HG02588 (cell line): ENCODE measurements around the gene SDR42E2.
A peak's percentile ranks its signal among the peaks of the same experiment; 100 is the strongest.
"Not testable (repeated sequence)": the region's sequence is repeated elsewhere in the genome, so short reads cannot be mapped to it uniquely, and the experiment has no call there.

Source experiments
- ATAC-seq: cut with Tn5 transposase; IDR thresholded peaks from one replicate; pipeline ENCODE4 v1.9.1; 2021; ENCODE audit warnings: mild to moderate bottlenecking, moderate library complexity; ENCODE audit not compliant: unreplicated experiment

The SDR42E2 gene

GRCh38 chr16:22190776-22191531 is 28.6 kb downstream of the SDR42E2 start:
- ATAC-seq: peak; percentile 42

- no peak for ATAC-seq
Observed at GRCh38 chr16:22191532-22192260, 29.4 kb downstream of the SDR42E2 start.

GRCh38 chr16:22192261-22193062 is 30.2 kb downstream of the SDR42E2 start:
- no peak for ATAC-seq

- no peak for ATAC-seq
Observed at GRCh38 chr16:22193063-22193411, 30.7 kb downstream of the SDR42E2 start.

DNA sequence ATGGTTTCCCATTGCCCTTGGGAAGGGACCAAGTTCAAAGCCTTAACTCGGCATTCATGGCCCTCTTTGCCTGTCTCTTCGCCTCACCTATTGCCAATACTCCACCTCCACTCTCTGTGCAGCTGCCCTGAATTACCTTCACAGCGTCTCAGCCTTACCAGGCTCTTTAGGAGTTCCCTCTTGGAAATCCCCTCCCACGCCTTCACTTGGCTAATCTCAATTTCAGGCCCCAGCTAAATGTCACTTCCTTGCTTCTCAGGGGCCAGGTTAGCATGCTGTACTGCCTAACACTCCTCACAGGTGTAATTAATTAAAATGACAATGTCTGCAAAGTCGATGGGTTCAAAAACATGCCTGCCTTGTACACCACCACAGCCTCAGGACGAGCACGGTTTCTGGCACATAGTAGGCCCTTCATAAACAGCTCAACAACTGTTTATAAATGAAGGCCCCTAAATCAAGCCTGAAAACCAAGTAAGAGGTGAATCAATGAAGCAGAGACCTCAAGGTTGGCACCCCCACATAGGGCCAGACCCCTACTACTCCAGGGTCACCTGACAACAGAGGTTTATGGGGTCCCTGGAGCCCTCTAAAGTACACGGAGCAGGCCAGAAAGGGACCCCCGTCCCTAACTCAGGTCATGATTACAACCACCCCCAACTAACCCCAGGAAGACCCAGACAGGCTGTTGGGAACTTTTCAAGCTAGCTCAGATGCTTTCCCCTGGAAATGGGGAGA is 32.6 kb downstream of the SDR42E2 start:
- ATAC-seq: no peak

- ATAC-seq: no peak
Observed at GRCh38 chr16:22195445-22195694, 33.1 kb downstream of the SDR42E2 start.

DNA sequence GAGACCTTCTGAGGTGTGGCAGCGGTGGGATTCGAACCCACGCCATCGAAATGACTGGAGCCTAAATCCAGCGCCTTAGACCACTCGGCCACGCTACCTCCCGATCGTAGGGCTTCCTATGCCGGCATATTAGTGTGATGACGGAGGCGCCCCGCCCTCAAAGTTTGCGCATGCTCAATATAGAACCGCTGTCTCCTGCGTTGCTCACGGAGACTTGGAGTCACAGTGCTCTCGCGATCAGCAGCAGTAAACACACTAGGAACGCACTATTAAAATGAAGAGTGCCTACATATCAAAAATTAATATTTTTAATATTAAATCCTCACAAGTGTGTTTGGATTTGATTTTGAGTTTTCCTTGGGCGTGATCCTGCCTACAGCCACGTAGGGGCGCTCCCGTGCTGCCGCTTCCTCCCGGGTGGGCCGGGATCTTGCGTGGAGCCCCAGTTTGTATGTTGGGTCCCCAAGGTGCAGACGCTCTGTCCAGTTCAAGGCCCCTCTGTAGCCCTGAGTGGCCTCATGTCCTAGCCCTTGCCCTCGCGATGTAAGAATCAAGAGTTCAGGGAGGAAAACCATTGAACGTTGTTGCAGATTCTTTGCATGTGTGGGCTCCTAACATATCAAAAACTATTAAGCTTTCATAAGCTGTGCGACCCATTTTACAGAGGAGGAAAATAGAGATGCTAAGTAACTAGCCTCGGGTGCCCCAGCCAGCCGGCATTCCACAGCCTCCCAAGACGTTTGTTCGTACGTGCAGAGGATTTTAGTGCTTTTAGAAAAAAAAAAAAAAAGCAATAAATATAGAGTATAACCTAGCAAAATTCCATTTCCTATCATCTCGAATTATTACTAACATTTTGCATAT is 33.6 kb downstream of the SDR42E2 start:
- peak; percentile 28 for ATAC-seq

DNA sequence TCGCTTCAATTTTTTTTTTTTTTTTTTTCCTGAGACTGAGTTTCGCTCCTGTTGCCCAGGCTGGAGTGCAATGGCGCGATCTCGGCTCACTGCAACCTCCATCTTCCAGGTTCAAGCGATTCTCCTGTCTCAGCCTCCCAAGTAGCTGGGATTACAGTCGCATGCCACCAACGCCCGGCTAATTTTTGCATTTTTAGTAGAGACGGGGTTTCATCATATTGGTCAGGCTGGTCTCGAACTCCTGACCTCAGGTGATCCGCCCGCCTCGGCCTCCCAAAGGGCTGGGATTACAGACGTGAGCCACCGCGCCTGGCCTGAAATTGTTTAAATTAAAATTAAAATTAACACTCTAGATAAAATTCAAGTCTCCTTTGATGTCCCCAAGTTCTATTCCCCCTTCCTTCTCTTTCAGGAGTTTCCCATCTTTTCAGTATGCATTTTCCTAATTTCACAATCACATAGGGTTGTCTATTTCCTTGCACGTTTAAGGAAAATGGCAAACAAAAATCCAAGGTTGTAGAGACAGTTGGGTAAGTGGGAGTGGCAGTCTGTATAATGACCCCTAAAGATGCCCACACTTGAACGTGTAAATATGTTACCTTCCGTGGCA is 34.4 kb downstream of the SDR42E2 start:
- not testable (repeated sequence) for ATAC-seq

GRCh38 chr16:22198547-22199293 is 36.4 kb downstream of the SDR42E2 start:
- no peak for ATAC-seq

GRCh38 chr16:22202261-22202637 is 39.9 kb downstream of the SDR42E2 start:
- ATAC-seq: no peak

GRCh38 chr16:22203091-22203490 is 40.8 kb downstream of the SDR42E2 start:
- ATAC-seq: no peak

- ATAC-seq: no peak
Observed at GRCh38 chr16:22204091-22204655, 41.9 kb downstream of the SDR42E2 start.

DNA sequence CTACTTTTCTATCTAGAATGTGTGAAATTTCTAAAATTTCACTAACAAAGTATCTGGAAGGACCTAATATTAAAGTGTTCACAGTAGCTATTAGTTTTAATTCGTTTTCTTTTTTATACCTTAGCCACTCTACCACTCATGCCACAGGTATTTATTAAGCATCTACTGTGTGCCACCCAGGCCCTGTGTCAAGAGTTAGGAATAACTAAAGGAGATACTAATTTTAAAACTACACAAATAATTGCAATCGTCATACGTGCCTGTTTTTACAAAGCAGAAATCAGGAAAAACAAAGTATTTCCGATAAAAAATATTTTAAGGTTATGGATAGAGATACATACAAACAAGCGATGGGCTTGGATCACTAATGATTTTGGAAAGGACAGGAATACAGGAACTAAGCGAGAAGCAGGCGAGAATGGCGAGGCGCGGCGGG is 43.3 kb downstream of the SDR42E2 start:
- ATAC-seq: no peak

DNA sequence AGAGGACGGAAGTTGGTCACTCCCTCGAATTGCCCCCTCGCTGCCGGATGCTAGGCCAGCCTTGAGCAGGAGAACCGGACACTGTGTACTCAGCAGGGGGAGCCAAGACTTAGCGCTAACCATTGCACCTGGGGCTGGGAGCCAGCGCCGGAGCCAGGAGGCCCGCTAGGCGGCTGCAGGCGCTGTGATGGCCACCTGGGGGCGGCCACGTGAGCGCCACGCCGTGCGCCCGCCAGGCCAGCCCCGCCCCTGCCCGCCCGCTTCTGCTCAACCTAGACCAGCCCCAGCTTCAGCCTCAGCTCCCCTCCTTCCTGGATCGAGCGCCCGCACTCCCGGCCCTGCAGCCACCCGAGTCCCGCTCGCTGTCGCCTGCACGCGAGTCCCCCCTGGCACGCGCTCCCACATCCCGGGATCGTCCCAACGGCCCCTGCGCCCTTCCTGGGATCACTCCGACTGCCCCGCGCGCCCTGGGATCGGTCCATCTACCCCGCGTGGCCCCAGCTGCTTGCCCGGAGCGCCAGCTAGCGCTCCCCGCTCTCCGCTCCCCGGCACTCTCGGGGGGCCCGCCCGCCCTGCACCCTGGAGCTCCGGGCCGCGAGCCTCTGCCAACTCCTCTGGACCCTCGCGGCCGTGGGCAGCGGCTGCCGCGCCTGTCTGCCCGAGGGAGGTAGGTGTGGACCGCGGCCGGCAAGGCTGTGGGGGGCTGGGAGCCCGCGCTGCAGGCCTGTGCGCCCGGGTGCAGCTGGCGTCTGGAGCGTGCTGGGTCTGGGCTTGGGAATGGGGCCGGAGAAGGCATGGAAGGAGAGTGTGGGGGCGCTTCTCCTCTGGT is 43.9 kb downstream of the SDR42E2 start, which contains the start of gene EEF2K:
EEF2K (plus strand) TSS at position 266 of the 829 bp plus-strand sequence. CDS start 19,452 bp downstream, outside the sequence.
- peak; percentile 82 for ATAC-seq

- peak; percentile 39 for ATAC-seq
Observed at GRCh38 chr16:22206842-22207714, 44.8 kb downstream of the SDR42E2 start.

- ATAC-seq: no peak
Observed at GRCh38 chr16:22207715-22208360, 45.5 kb downstream of the SDR42E2 start.
